ENCODE results near the gene GJC2. TPM values are rescaled to one million over a fixed set of nuclear protein-coding genes. Genes with fewer than 3 reads are reported as not detected.

The GJC2 gene
- total and polyA plus RNA-seq, 2 donors from 2014 or later: 0.73 to 6.0 TPM

GRCh38 chr1:228150461-228151179, 890 bp downstream of the GJC2 start:
- intact Hi-C loops (cut with DNase I): no loop called here
- DNase-seq (peak in 3 of 5 donors; percentile 57 to 80 (median 62)), FAIRE-seq (no peak)
- H3K9me3 ChIP-seq (ENCODE audit: control insufficient read depth in 2 of 3, insufficient read depth in 1 of 3, low read length in 3 of 3): no peaks in the 10 kb centered on the region
- TF ChIP-seq, protein P1, sequence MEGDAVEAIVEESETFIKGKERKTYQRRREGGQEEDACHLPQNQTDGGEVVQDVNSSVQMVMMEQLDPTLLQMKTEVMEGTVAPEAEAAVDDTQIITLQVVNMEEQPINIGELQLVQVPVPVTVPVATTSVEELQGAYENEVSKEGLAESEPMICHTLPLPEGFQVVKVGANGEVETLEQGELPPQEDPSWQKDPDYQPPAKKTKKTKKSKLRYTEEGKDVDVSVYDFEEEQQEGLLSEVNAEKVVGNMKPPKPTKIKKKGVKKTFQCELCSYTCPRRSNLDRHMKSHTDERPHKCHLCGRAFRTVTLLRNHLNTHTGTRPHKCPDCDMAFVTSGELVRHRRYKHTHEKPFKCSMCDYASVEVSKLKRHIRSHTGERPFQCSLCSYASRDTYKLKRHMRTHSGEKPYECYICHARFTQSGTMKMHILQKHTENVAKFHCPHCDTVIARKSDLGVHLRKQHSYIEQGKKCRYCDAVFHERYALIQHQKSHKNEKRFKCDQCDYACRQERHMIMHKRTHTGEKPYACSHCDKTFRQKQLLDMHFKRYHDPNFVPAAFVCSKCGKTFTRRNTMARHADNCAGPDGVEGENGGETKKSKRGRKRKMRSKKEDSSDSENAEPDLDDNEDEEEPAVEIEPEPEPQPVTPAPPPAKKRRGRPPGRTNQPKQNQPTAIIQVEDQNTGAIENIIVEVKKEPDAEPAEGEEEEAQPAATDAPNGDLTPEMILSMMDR (IDR thresholded peaks at IDR 0.05; ENCODE audit: borderline replicate concordance, extremely low read depth, insufficient read depth): no peak
- H3K9ac ChIP-seq (ENCODE audit: low read length in 3 of 3): peak overlapping the region in 1 of 3 donors; percentile 7
- H3K36me3 ChIP-seq (ENCODE audit: control insufficient read depth in 2 of 3, insufficient read depth in 3 of 3, low read length in 3 of 3): peaks cover 0 to 11% (median 0%) of the 10 kb centered on the region in 3 donors
- H3K27ac ChIP-seq (ENCODE audit: low read depth in 2 of 2, low read length in 2 of 2): peak overlapping the region; percentile 47 to 57
- H3K27me3 ChIP-seq (ENCODE audit: control insufficient read depth, insufficient read depth, low read length): no peaks in the 10 kb centered on the region
- no peak overlapping the region for H3K4me3 ChIP-seq (ENCODE audit: low read length in 3 of 3)
- H3K4me1 ChIP-seq (ENCODE audit: control insufficient read depth in 2 of 3, insufficient read depth in 2 of 3, low read depth in 1 of 3, low read length in 3 of 3): peaks cover 0 to 25% (median 6%) of the 10 kb centered on the region in 3 donors

DNA sequence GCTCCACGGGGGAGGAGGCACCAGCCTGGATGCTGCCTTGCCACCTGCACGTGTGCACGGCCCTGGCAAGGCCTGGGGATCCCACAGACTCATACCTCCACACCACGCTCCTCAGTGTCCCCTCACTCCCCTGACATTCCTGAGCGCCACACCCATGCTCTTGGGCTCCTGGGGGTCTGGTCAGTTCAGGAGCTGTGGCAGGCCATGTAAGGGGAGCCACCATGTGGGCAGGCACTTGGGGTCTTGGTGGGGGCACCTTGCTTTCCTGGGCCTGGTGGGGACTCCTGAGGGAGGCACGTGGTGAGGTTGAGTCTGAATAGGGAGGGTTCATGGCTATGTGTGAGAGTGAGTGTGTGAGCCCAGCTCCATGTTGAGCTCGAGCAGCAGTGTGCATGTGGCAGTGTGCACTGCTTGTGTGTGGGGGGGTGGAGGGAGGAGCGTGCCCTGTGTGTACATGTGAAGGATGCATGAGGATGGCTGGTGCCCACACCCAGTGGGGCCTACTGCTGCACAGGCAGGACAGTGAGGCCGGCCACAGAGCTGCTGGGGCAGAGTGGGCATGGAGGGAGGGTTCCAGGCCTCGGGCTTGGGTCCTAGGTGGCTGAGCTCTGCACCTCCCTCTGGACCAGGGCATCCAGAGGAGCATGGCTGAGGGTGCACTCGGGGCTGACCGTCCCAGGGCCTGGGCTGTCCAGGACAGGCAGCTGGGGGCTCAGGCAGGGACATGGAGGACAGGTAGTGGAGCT, 1.6 kb downstream of the GJC2 start:
- Histone ChIP-seq H3K9ac (ENCODE audit: low read length in 3 of 3) (no peak overlapping the region), H3K4me3 (ENCODE audit: low read length in 3 of 3) (no peak overlapping the region), H3K27ac (ENCODE audit: low read depth in 2 of 2, low read length in 2 of 2) (peak overlapping the region; percentile 32 to 47), H3K4me1 (ENCODE audit: control insufficient read depth in 2 of 3, insufficient read depth in 2 of 3, low read depth in 1 of 3, low read length in 3 of 3) (peaks cover 0 to 28% (median 6%) of the 10 kb centered on the region in 3 donors), H3K9me3 (ENCODE audit: control insufficient read depth in 2 of 3, insufficient read depth in 1 of 3, low read length in 3 of 3) (no peaks in the 10 kb centered on the region), H3K36me3 (ENCODE audit: control insufficient read depth in 2 of 3, insufficient read depth in 3 of 3, low read length in 3 of 3) (peaks cover 0 to 7% (median 0%) of the 10 kb centered on the region in 3 donors), H3K27me3 (ENCODE audit: control insufficient read depth, insufficient read depth, low read length) (no peaks in the 10 kb centered on the region)
- FAIRE-seq (no peak), DNase-seq (peak in 2 of 5 donors; percentile 44 to 76)
- TF ChIP-seq, protein P1 (IDR thresholded peaks at IDR 0.05; ENCODE audit: borderline replicate concordance, extremely low read depth, insufficient read depth): no peak
- intact Hi-C loops (cut with DNase I): no loop called here

- H3K27me3 ChIP-seq (ENCODE audit: control insufficient read depth, insufficient read depth, low read length): no peaks in the 10 kb centered on the region
- H3K4me3 ChIP-seq (ENCODE audit: low read length in 3 of 3): no peak overlapping the region
- peak in 2 of 5 donors; percentile 47 to 69 for DNase-seq
- H3K4me1 ChIP-seq (ENCODE audit: control insufficient read depth in 2 of 3, insufficient read depth in 2 of 3, low read depth in 1 of 3, low read length in 3 of 3): peaks cover 0 to 28% (median 6%) of the 10 kb centered on the region in 3 donors
- intact Hi-C loops (cut with DNase I): no loop called here
- peaks cover 0 to 7% (median 0%) of the 10 kb centered on the region in 3 donors for H3K36me3 ChIP-seq (ENCODE audit: control insufficient read depth in 2 of 3, insufficient read depth in 3 of 3, low read length in 3 of 3)
- no peaks in the 10 kb centered on the region for H3K9me3 ChIP-seq (ENCODE audit: control insufficient read depth in 2 of 3, insufficient read depth in 1 of 3, low read length in 3 of 3)
- no peak overlapping the region for H3K27ac ChIP-seq (ENCODE audit: low read depth in 2 of 2, low read length in 2 of 2)
- H3K9ac ChIP-seq (ENCODE audit: low read length in 3 of 3): no peak overlapping the region
- TF ChIP-seq, protein P1 (IDR thresholded peaks at IDR 0.05; ENCODE audit: borderline replicate concordance, extremely low read depth, insufficient read depth): no peak
- no peak for FAIRE-seq
Measured at GRCh38 chr1:228152097-228152917, 2.6 kb downstream of the GJC2 start.
